H9 (cell line): Measurements from ENCODE around the gene DDX18. TPM values are rescaled to one million over a fixed set of nuclear protein-coding genes. Genes with fewer than 3 reads are reported as not detected.

Source experiments
- DNase-seq: peaks from one replicate; pipeline ENCODE4 v3.0.0-alpha.2; 2017
- H2AFZ ChIP-seq: one replicate; pipeline ENCODE4 v1.6.1; 2013; ENCODE audit warnings: mild to moderate bottlenecking, low read length, control low read depth, moderate library complexity
- H2AK5ac ChIP-seq: 2 replicates; pipeline ENCODE4 v1.6.1; 2013; ENCODE audit warnings: low read length, control low read depth, mixed read lengths; ENCODE audit not compliant: insufficient read length
- H2BK120ac ChIP-seq: one replicate; pipeline ENCODE4 v1.6.1; 2013; ENCODE audit warnings: low read depth, mild to moderate bottlenecking, low read length, control low read depth, inconsistent platforms; ENCODE audit not compliant: poor library complexity, severe bottlenecking
- H2BK12ac ChIP-seq: 2 replicates; pipeline ENCODE4 v1.6.1; 2013; ENCODE audit warnings: low read length, control low read depth, mixed read lengths, low read depth; ENCODE audit not compliant: insufficient read length
- H2BK15ac ChIP-seq: 2 replicates; pipeline ENCODE4 v1.6.1; 2013; ENCODE audit warnings: low read depth, low read length, control low read depth
- H2BK20ac ChIP-seq: one replicate; pipeline ENCODE4 v1.6.1; 2013; ENCODE audit warnings: low read depth, mild to moderate bottlenecking, low read length, control low read depth, inconsistent platforms; ENCODE audit not compliant: poor library complexity, severe bottlenecking
- H2BK5ac ChIP-seq: 2 replicates; pipeline ENCODE4 v1.6.1; 2013; ENCODE audit warnings: low read length, control low read depth, mixed read lengths; ENCODE audit not compliant: insufficient read length
- H3K14ac ChIP-seq: 2 replicates; pipeline ENCODE4 v1.6.1; 2013; ENCODE audit warnings: low read length, control low read depth; ENCODE audit not compliant: insufficient read depth
- H3K18ac ChIP-seq: 2 replicates; pipeline ENCODE4 v1.6.1; 2013; ENCODE audit warnings: low read depth, mild to moderate bottlenecking, mixed read lengths, low read length, control low read depth; ENCODE audit not compliant: insufficient read length
- H3K23ac ChIP-seq: 2 replicates; pipeline ENCODE4 v1.6.1; 2013; ENCODE audit warnings: low read length, control low read depth, mixed read lengths, low read depth; ENCODE audit not compliant: insufficient read length
- H3K23me2 ChIP-seq: 2 replicates; pipeline ENCODE4 v1.6.1; 2013; ENCODE audit warnings: low read depth, mild to moderate bottlenecking, mixed read lengths, low read length, control low read depth; ENCODE audit not compliant: insufficient read length, poor library complexity, severe bottlenecking
- H3K27ac ChIP-seq: 2 replicates; pipeline ENCODE4 v1.5.1; 2013; ENCODE audit warnings: low read length, control low read depth, mixed read lengths, low read depth; ENCODE audit not compliant: insufficient read length
- H3K27me3 ChIP-seq: 2 replicates; pipeline ENCODE4 v1.6.1; 2013; ENCODE audit warnings: low read length, control low read depth, inconsistent platforms; ENCODE audit not compliant: insufficient read depth
- H3K4ac ChIP-seq: 2 replicates; pipeline ENCODE4 v1.6.1; 2013; ENCODE audit warnings: low read depth, mild to moderate bottlenecking, control low read depth, inconsistent platforms, low read length, moderate library complexity
- H3K4me1 ChIP-seq: 2 replicates; pipeline ENCODE4 v1.6.1; 2013; ENCODE audit warnings: low read length, control low read depth, inconsistent platforms; ENCODE audit not compliant: insufficient read depth
- H3K4me2 ChIP-seq: 2 replicates; pipeline ENCODE4 v1.6.1; 2013; ENCODE audit warnings: low read length, control low read depth, mixed read lengths; ENCODE audit not compliant: insufficient read length, insufficient read depth
- H3K56ac ChIP-seq: 2 replicates; pipeline ENCODE4 v1.6.1; 2013; ENCODE audit warnings: low read depth, mild to moderate bottlenecking, mixed read lengths, low read length, control low read depth; ENCODE audit not compliant: insufficient read length
- H3K79me1 ChIP-seq: 2 replicates; pipeline ENCODE4 v1.6.1; 2013; ENCODE audit warnings: low read depth, mild to moderate bottlenecking, moderate library complexity, low read length, control low read depth, inconsistent platforms; ENCODE audit not compliant: insufficient read depth, poor library complexity, severe bottlenecking
- H3K79me2 ChIP-seq: 2 replicates; pipeline ENCODE4 v1.6.1; 2013; ENCODE audit warnings: low read length, control low read depth, inconsistent platforms; ENCODE audit not compliant: insufficient read depth
- H3K9ac ChIP-seq: 2 replicates; pipeline ENCODE4 v1.6.1; 2013; ENCODE audit warnings: low read length, control low read depth, mixed read lengths; ENCODE audit not compliant: insufficient read length; ENCODE audit errors: extremely low read depth
- H3K9me3 ChIP-seq: one replicate; pipeline ENCODE4 v1.6.1; 2013; ENCODE audit warnings: low read depth, low read length, inconsistent platforms; ENCODE audit not compliant: control insufficient read depth
- H3T11ph ChIP-seq: one replicate; pipeline ENCODE4 v1.6.1; 2013; ENCODE audit warnings: mild to moderate bottlenecking, low read length, control low read depth, inconsistent platforms
- H4K20me1 ChIP-seq: one replicate; pipeline ENCODE4 v1.6.1; 2013; ENCODE audit not compliant: control insufficient read depth, insufficient read length, insufficient read depth
- H4K5ac ChIP-seq: 2 replicates; pipeline ENCODE4 v1.6.1; 2013; ENCODE audit warnings: low read depth, mild to moderate bottlenecking, mixed read lengths, low read length, control low read depth; ENCODE audit not compliant: insufficient read length
- H4K8ac ChIP-seq: replicated peaks from 2 replicates; pipeline ENCODE4 v1.6.1; 2013; ENCODE audit warnings: low read length, control low read depth, mixed read lengths, low read depth; ENCODE audit not compliant: insufficient read length
- H4K91ac ChIP-seq: 2 replicates; pipeline ENCODE4 v1.6.1; 2013; ENCODE audit warnings: low read depth, mild to moderate bottlenecking, moderate library complexity, mixed read lengths, low read length, control low read depth; ENCODE audit not compliant: insufficient read length
- H3K27ac Mint-ChIP-seq, 3 experiments: 2 replicates in 2 of 3; 3 replicates in 1 of 3; pipeline ENCODE4 v1.8.0; 2020 to 2021; ENCODE audit warnings: mixed read lengths in 3 of 3, mild to moderate bottlenecking in 1 of 3, moderate library complexity in 1 of 3
- H3K27me3 Mint-ChIP-seq: 2 replicates; pipeline ENCODE4 v1.8.0; 2021; ENCODE audit warnings: low read depth, mild to moderate bottlenecking, moderate library complexity, mixed read lengths
- H3K36me3 Mint-ChIP-seq, 3 experiments: 2 replicates in 2 of 3; 3 replicates in 1 of 3; pipeline ENCODE4 v1.8.0; 2020 to 2021; ENCODE audit warnings: low read depth in 3 of 3, mixed read lengths in 3 of 3; ENCODE audit not compliant: insufficient read depth in 1 of 3
- H3K4me1 Mint-ChIP-seq, 2 experiments: 2 replicates each; pipeline ENCODE4 v1.8.0; 2020; ENCODE audit warnings: mixed read lengths in 2 of 2
- H3K4me3 Mint-ChIP-seq, 2 experiments: 2 replicates in 1 of 2; 3 replicates in 1 of 2; pipeline ENCODE4 v1.8.0; 2020 to 2021; ENCODE audit warnings: mild to moderate bottlenecking in 2 of 2, mixed read lengths in 2 of 2, moderate library complexity in 1 of 2
- H3K9me3 Mint-ChIP-seq, 2 experiments: 2 replicates in 1 of 2; 3 replicates in 1 of 2; pipeline ENCODE4 v1.8.0; 2020; ENCODE audit warnings: mild to moderate bottlenecking in 2 of 2, mixed read lengths in 2 of 2, moderate library complexity in 1 of 2
- WGBS: extraction: QIAGEN DNeasy Blood & Tissue Kit; methylation state at CpG from one replicate; pipeline ENCODE4 v1.1.7; 2013; ENCODE audit warnings: missing lambda C conversion rate, low lambda C conversion rate, mixed read lengths; ENCODE audit not compliant: insufficient read length; ENCODE audit errors: extremely low coverage; 5-methylcytosine and 5-hydroxymethylcytosine counted together
- total RNA-seq: library from RNA; stranded (reverse); gene quantifications from 2 replicates; pipeline ENCODE4 v1.2.1, GENCODE V29; 2021
- TF ChIP-seq, protein P1 (sequence below): fragments of 200-600 bp; sonication (generic); conservative IDR thresholded peaks from 3 replicates; pipeline ENCODE4 v1.8.0; 2021; ENCODE audit warnings: antibody characterized with exemption, mild to moderate bottlenecking

Gene DDX18
- total RNA-seq, 1 experiment from 2014 or later: 115 TPM

DNA sequence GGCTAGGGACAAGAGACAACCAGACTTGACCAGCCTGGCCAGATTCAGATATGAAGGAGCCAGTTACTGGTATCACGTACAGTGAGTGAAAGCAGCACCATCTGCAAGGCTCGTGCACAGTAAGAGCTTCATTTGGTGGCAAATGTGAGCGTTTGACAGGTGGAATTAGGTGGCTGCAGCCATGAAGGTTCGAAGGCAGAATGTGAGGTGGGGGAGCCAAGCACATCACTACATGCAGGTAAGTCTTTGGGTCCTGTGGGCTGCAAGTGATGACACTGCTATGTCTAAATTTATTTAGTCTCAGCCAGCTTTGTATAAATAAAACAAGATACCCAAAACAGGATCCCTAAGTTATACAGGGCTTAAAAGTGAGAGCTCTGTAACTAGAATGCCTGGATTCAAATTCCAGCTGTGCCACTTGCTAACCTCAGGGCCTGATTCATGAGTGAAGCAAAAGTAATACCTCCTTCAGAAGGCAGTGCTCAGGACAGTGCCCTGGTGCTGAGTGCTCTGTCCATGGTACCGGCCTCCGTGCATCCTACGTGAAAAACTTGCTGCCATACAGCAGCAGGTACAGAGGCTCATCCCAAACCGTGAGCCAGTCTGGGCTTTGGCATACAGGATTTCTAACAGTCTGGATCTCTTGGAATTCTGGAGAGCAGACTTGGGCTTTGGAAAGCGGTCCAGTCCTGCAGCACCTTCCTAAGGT lies 18.6 kb downstream of the DDX18 start:
- Histone ChIP-seq H3K18ac (no peak overlapping the region), H4K20me1 (no peaks in the 10 kb centered on the region), H3K27me3 (no peaks in the 10 kb centered on the region), H2BK15ac (no peak overlapping the region), H4K91ac (no peak overlapping the region), H3K79me1 (no peaks in the 10 kb centered on the region), H2AFZ (no peak overlapping the region), H2BK20ac (no peak overlapping the region), H3K4me2 (no peak overlapping the region), H3K56ac (no peak overlapping the region), H3K14ac (no peak overlapping the region), H2BK120ac (no peak overlapping the region), H3K79me2 (no peaks in the 10 kb centered on the region), H2AK5ac (no peak overlapping the region), H3T11ph (no peak overlapping the region), H3K23me2 (peaks cover 4% of the 10 kb centered on the region), H3K27ac (no peak overlapping the region), H3K9ac (no peak overlapping the region), H3K4ac (no peak overlapping the region), H4K8ac (no peak overlapping the region), H3K23ac (no peak overlapping the region), H2BK12ac (no peak overlapping the region), H3K4me1 (no peaks in the 10 kb centered on the region), H3K9me3 (no peaks in the 10 kb centered on the region), H4K5ac (no peak overlapping the region), H2BK5ac (no peak overlapping the region)
- Mint-ChIP-seq H3K9me3 (no peaks in the 10 kb centered on the region), H3K27ac (peak overlapping the region in 1 of 3 experiments; percentile 70; a peak in 1 of 7 replicates), H3K4me3 (no peak overlapping the region), H3K4me1 (peaks cover 2 to 8% of the 10 kb centered on the region in 2 experiments; a peak in 3 of 4 replicates), H3K36me3 (peaks cover 22 to 58% (median 40%) of the 10 kb centered on the region in 3 experiments), H3K27me3 (peaks cover 3% of the 10 kb centered on the region)
- DNase-seq: peak; percentile 40
- WGBS: no CpG with 5 or more reads among the region's 9 CpGs
- TF ChIP-seq, protein P1, sequence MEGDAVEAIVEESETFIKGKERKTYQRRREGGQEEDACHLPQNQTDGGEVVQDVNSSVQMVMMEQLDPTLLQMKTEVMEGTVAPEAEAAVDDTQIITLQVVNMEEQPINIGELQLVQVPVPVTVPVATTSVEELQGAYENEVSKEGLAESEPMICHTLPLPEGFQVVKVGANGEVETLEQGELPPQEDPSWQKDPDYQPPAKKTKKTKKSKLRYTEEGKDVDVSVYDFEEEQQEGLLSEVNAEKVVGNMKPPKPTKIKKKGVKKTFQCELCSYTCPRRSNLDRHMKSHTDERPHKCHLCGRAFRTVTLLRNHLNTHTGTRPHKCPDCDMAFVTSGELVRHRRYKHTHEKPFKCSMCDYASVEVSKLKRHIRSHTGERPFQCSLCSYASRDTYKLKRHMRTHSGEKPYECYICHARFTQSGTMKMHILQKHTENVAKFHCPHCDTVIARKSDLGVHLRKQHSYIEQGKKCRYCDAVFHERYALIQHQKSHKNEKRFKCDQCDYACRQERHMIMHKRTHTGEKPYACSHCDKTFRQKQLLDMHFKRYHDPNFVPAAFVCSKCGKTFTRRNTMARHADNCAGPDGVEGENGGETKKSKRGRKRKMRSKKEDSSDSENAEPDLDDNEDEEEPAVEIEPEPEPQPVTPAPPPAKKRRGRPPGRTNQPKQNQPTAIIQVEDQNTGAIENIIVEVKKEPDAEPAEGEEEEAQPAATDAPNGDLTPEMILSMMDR: no peak
